GM21381 (cell line): ENCODE measurements around the gene TTC38.

ENCODE experiments used
- ATAC-seq: cut with Tn5 transposase; IDR thresholded peaks from one replicate; pipeline ENCODE4 v1.9.1; 2021; ENCODE audit warnings: mild to moderate bottlenecking, moderate library complexity; ENCODE audit not compliant: unreplicated experiment

The TTC38 gene

DNA sequence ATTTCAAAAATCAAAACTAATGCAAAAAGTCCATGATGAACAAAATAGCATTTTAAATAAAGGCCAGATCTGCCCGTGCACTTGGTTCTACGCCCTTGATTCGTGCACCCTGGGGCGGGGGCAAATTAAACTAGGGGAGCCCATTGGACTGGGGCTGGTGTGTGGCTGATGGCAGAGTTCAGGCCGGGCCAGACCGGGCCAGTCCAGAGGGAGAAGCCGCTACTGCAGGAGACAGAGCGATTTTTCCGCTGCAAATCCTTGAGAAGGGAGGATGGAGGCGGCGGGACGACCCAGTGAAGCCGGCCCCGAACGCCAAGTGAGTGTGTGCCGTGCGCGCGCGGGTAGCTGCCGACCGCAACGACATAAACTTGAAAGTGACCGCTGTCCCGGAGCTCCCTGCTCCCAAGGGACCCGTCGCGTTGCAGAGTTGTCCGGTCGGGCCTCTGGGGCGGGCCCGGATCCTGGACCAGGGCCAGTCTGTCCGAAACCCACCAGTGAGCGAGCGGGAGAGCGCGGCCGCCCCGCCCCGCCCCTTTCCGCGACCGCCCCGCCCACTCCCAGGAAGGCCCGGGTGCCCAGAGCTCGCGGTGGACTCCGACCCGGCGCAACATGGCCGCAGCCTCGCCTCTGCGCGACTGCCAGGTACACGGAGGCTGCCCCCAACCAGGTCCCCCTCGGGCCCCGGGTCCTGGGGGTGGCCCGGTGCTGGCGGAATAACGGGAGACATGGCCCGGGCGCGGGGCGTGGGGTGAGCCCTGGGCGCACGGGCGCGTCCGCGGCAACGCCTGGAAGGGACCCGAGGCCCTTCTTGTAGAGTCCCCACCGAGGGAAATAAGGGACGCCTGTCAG is at the start of gene TTC38:
TTC38 (plus strand) TSS at position 578 of the 849 bp plus-strand sequence; CDS start at position 610, 32 bp downstream.
- peak; percentile 84 for ATAC-seq

DNA sequence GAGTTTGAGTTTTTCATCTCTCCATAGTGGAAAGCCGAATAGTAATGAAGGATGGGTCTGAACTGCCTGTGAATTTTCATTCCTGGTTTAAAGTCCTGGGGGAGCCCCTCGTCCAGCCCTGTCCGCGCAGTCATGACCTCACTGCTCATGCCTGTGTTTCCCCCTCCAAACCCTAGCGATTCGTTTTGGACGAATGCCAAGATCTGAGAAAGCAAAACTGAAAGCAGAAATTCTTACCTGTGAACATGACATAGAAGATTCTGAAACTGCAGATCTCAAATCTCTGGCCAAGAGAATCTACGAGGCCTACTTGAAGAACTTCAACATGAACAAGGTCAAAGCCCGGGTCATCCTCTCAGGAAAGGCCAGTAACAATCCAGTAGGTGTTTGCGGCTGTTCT is 48.2 kb upstream of the TTC38 start:
- no peak for ATAC-seq

DNA sequence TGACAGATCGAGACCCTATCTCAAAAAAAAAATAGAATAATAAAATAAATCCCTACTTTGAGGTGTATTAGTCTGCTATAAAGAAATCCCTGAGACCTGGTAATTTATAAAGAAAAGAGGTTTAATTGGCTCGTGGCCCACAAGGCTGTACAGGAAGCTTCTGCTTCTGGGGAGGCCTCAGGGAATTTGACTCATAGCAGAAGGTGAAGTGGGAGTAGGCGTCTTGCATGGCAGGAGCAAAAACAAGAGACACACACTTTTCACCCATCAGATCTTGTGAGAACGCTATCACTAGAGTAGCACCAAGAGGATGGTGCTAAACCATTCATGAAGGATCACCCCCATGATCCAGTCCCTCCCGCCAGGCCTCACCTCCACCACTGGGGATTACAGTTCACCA is 46.9 kb upstream of the TTC38 start:
- ATAC-seq = no peak

DNA sequence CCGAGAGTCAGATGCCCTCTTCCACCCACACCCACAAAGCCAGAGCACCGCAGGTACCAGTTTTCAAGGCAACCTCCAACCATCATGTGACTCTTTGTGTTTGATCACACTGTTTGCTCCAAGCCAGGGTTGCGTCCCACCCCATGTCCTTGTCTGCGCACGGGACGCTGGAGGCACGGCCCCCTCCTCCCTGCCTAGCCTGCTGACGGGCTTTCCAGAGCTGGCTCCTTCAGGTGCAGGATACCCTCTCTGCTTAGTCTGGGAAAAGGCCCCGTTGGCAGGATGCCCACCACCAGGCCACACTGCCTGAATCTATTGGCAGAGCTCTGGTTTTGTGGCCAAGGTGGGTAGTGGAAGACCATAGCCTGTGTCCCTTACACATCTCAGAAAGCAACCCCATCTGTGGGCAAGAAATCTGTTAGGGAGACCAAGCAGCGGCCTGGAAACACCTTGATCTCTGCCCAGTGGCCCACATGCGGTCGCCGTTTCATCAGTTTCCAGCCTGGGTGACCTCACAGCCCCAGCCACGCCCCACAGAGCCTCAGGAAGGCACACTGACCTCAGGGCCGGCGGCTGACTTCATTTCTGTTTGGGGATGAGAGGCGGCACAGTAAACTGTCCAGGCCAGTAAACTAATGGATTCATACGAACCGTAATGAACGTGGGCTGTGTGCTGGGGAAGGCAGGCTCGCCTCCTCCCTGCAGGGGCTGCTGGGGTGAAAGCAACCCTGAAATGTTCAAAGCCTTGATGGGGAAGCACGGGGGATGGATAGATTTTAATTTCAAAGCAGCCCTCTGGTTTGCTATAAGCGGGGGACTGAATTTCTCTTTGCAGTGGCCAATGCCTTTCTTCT is 43.5 kb upstream of the TTC38 start:
- no peak for ATAC-seq

DNA sequence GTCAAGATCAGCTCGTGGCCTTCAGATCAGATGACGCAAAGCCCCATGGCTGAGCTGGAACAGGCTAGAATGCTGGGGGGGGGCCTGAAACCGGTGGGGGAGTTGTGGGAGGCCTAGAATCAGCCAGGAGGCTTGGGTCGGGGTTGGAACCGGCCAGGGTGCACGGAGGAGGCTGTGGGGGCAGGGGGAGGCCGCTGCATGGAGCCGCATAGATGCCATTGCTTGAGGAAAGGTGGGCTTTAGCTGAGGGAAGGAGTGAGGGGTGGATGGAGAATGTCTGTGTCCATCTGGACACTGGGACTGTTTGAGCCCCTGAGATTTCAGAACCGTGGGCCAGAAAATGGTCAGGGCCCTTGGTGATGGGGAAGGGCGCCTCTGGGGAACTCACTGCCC is 42.9 kb upstream of the TTC38 start:
- ATAC-seq = no peak

DNA sequence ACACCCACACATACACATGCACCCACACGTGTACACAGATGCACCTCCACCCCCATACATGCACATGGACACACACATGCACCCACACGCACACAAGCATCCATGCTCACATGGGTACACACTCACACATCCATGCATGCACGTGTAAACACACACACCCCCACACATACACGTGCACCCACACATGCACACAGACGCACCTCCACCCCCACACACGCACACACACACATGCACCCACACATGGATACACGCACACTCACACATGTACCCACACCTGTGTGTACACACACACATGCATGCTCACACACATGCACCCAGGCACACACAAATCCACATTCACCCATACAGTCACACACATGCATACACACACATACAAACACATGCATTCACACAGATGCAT is 42.2 kb upstream of the TTC38 start:
- no peak for ATAC-seq

DNA sequence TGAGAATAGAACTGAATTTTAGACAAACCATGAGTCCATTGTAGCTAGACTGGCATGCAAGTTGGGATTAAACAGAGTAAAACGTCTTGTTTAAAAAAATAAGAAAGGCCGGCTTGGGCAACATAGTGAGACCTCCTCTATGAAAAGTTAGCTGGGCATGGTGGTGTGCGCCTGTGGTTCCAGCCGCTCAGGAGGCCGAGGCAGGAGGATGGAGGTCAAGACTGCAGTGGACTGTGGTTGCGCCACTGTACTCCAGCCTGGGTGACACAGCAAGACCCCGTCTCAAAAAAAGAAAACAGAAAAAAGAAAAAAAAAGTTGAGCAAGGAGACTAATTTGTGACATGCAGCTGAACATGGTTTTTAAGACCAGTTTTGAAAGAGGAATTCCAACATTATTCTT is 41.2 kb upstream of the TTC38 start:
- ATAC-seq = no peak

DNA sequence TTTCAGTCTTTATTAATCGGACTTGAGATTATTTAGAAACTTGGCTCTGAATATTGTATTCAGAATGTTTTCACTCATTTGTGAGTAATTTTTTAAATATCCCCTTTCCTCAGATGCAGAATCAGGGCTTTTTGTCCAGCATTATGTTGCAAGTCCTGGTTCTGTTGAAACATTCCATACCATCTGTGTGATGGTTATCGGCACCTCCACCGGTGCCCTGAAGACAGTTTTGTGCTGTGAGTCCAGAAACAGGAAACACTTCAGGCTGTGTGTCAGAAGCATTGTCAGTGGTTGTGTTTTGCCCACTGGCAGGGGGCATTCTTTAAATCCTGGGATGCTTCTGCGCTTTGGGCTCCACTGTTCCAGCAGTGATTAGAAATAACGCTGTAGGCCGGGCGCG is 38.1 kb upstream of the TTC38 start:
- ATAC-seq = no peak

DNA sequence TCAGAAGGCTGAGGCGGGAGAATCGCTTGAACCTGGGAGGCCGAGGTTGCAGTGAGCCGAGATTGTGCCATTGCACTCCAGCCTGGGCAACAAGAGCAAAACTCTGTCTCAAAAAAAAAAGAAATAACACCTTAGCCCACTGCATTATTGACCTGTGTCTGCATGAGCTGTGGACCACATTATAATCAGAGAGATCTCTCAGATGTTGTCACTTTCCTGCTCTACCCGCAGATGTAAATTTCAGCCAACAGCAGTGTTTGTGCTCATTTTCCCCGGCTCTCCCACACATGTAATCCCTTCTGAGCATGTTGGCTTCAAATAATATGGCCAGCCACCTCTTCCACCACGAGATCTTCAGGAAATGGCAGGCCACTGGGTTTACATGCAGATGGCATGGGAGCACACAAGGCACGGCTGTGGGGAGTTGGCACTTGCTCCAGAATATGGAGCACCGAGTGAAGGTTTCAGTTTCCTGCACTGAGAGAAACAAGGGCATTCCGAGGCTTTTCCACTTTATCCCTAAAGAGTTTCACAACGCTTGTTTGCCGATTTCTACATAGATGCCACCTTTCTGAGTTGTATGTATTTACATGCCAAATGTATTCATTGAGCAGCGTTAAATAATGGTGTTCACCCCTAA is 37.4 kb upstream of the TTC38 start:
- no peak for ATAC-seq

DNA sequence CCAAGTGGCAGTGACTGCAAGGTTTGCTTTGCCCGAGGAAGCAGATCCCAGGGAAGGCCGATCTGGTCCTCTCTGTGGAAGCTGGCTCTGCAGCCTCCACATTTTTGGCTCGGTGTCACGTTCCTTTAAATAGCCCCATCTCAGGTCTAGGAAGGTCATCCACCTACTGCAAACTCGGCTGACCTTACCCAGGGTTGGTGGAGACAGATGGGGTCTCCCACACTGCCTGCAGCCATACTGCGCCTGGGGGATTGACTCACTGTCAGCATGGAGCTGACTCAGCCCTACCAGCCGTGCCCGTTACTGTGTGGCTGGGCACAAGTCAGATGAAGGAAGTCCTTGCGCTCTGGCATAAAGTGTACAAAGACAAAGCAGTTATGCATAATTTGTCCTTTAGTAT is 34.6 kb upstream of the TTC38 start:
- no peak for ATAC-seq

DNA sequence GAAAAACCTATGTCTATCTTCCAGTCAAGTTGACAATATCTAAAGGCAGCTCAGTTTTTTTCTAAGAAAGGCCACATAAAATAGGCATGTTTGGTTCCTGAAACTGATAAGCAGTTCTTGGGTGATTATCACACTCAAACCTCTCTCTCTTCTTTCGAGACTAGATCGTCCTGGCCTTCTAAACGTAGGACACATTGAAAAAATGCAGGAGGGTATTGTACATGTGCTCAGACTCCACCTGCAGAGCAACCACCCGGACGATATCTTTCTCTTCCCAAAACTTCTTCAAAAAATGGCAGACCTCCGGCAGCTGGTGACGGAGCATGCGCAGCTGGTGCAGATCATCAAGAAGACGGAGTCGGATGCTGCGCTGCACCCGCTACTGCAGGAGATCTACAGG is 32.8 kb upstream of the TTC38 start:
- no peak for ATAC-seq

DNA sequence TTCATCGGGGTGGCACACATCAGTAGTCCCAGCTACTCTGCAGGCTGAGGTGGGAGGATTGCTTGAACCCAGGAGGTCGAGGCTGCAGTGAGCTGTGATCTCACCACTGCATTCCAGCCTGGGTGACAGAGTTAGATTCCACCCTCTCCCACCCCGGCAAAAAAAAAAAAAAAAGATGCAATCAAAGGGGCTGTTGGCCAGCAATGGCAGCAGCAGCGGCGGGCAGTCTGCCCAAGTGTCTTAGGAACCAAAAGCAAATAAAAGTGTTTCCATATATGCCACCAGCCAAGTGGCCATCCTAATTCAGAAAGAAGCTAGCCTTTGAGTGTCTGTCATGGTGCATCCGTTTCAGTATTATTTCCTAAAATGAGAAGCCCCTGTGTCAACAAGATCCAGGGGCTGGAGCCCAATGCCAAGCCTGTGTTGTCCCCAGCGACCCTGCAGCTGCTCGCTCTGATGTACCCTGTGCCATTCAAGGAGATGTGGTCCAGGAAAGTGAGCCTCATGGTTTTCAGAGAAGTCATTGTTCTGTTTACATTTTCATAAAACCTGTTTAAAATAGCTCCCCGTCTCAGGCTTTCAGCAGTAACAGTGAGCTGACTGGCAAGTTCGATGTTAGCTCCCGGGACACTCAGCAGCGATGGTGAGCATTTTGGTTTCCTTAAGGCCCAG is 30.2 kb upstream of the TTC38 start:
- ATAC-seq = no peak

DNA sequence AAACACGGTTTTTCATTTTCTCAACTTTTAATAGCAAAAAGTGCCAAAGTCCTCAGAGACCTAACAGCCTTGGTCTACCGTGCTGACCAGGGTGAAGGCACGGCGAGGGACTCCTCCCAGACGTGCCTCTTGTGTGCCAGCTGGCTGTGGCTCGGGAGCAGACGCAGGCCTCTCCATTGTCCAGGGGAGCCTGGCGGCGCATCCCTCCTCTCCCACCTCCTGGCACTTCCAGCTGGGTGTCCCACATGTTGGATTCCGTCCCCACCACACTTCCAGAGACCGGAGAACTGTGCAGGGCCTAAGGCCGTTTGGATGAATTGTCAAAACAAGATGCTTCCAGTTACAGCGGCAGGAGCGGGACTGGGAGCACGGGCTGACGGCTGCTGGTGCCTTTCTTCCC is 29.3 kb upstream of the TTC38 start:
- ATAC-seq = no peak

DNA sequence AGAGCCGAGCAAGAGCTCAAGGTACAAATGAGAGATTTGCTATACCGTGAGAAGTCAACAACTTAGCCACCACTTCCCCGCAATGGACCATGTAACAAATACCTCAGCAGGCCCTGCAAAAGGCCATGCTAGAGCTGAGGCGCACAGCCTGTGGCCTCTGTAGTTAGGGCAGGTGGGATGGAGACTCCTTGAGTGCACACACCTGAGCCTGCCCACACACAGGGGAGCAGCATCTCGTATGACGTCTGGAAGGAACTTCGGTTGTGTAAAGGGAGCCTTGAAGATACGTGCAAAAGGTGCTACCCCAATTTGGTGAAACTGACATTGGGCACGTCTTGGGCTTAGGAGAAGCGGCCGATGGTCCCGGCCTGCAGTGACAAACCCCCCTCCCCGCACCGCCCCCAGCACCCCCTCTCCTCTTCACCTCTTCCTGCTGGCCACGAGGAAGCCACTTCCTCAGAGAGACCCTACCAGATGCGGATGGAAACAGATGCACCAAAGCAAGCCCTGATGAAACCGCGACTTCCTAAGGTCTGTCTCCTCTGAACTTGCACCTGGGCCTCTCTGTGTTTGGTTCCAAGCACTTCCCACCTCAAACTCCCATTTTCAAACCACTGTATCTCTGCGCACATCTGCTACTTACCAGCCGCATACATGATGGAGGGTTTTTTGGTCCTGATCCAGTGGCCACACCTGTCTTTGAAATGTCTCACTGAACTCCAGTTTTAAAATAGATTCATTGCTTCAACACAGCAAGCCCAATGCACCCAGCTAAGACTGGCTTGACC is 28.4 kb upstream of the TTC38 start:
- ATAC-seq = no peak

DNA sequence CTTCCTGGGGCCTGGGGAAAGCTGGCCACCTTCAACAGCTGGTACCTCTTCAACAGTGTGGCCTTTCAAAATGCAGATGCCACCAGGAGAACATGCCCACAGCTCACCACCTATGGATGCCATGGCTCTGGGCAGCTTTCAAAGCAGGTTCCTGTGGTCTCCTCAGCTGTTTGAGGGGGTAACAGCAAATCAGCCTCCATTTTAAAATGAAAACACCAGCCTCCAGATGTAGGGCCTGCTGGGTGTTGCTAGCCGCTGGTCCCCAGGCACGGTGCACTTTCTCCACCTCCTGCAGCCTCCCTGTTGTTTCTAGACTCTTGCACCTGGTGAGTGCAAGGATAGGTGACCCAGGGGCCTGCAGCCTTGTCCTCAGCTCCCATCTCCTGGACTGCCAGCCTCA is 27.7 kb upstream of the TTC38 start:
- no peak for ATAC-seq

DNA sequence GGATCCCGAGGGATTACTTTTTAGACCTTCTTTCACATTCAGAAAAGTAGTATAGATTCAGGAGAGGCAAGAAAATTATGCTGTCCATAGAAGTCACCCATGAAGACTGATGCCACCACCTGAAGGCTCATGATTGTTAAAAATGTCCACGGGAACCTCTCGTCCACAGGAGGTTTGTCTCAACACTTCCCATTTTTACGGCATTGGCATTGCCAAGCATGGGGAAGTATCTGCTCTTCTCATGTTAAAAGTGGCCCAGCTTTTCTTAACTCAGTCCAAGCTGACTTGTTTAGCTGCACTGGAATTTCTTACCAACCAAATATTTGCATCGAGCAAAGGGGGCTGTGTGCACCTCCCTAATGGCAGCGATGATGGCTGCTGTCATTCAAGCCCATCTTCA is 27.3 kb upstream of the TTC38 start:
- ATAC-seq = no peak

DNA sequence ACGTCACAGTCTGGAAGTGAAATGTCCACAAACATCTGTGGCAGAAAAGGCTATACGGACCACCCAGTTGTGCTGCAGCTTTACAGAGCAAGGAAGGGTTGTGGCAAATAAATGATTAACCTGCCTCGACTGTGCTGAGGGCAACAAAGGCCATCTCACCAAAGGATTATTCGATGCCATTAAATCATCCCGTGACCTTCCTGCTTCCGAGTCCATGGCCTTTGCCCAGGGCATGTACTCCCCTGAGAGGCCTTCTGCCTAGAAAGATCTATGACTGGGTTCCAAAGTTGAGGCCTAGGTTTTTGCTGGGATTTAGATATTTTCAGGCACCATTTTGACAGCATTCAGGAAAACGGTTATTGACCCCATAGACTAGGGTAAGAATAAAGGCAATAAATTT is 26.9 kb upstream of the TTC38 start:
- no peak for ATAC-seq

DNA sequence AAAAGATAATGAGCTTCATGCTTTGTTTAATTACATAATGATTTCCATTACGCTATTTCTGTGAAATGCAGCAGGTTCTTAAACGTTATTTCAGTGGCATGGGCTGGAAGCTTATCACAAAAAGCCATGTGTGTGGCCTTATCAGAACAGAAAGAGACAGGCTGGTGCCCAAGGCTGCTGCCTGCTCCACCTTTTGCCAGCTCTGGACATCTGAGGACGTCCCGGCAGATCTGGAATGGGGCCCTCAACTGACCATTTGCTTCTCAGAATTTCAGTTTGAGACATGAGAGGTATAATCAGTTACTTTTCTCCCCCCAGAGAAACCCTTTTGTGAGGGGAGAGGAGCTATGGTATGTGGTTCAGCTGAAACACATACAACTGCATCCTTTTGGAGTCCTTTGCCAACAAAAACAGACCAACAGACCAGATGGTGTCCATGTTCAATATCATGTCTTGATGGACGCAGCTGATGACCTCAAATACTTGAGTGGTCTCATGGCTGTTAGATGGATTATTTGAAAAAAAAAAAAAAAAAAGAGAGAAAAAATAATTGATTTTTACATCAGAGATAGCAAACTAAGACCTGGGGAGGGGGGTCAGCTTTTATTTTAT is 26.3 kb upstream of the TTC38 start:
- ATAC-seq = no peak

DNA sequence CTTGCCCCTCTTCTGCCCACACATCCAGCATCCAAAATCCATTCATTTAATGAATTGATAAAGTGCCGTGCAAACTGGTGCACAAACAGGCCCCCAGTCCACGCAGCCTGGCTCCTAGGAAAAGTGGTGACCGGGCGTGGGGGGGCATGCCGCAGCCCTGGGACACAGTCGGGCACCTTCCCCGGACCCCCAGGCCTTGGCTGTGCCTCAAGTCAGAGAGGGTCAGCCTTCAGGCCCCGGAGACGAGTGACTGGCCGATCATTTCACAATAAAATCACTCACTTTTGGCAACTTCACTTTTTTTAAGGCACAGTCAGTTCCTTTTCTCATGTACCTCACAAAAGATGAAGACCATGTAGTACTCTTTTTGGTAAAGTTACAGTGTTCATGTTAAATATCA is 25.7 kb upstream of the TTC38 start:
- no peak for ATAC-seq

DNA sequence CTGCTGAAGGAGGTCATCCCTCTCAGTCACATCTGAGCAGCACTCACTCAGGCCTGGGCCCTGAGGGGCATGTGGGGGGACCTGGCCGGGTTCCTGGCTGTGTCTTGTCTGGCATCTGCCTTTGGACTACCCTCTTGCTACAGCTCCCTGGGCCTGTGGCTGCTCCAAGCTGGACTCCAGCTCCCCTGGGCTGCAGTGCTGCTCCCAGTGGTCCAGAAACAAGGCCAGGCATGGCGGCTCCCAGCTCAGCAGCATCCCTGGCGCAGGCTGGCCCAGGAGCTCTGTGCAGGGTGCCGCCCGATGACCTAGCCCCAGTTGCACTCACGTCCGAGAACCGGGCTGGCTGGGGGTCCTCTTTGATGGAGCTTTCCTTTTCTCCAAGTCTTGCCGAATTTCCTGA is 23.0 kb upstream of the TTC38 start:
- no peak for ATAC-seq
